GM12878 (cell line): ENCODE results near the gene TLR1. TPM values are rescaled to one million over a fixed set of nuclear protein-coding genes. Genes with fewer than 3 reads are reported as not detected.

Experiments
- BHLHE40 ChIP-seq, 2 experiments: fragments of 450-650 bp in 1 of 2; IDR thresholded peaks; 2 replicates each; pipeline ENCODE4 v1.6.1; 2011 to 2017; ENCODE audit warnings: low read depth in 2 of 2, borderline replicate concordance in 1 of 2, improper control_type of control experiment in 1 of 2, low read length in 1 of 2, mild to moderate bottlenecking in 1 of 2
- CBFB ChIP-seq: IDR thresholded peaks from 2 replicates; pipeline ENCODE4 v1.6.1; 2016; ENCODE audit warnings: antibody characterized with exemption, low read depth
- E2F8 ChIP-seq: fragments of 450-650 bp; IDR thresholded peaks from 2 replicates; pipeline ENCODE4 v1.6.1; 2018; ENCODE audit warnings: mild to moderate bottlenecking, low read depth, moderate library complexity; ENCODE audit not compliant: partially characterized antibody
- FOS ChIP-seq: IDR thresholded peaks from 3 replicates; pipeline ENCODE4 v1.6.1; 2011; ENCODE audit warnings: borderline replicate concordance; ENCODE audit not compliant: insufficient read length; ENCODE audit errors: extremely low read depth
- JUNB ChIP-seq: IDR thresholded peaks from 2 replicates; pipeline ENCODE4 v1.6.1; 2016; ENCODE audit warnings: antibody characterized with exemption, mild to moderate bottlenecking
- TCF3 ChIP-seq: IDR thresholded peaks from 2 replicates; pipeline ENCODE4 v1.6.1; 2012; ENCODE audit warnings: low read depth, mild to moderate bottlenecking, low read length, borderline replicate concordance; ENCODE audit not compliant: insufficient read depth
- polyA plus RNA-seq, 11 experiments: library from polyadenylated mRNA; depleted of rRNA in 4 of 11; unstranded in 6 of 11; stranded (reverse) in 5 of 11; fragments of >200 nt; fragmentation: Nextera tagmentation in 4 of 11; fragmentation: Illumina TruSeq in 1 of 11; extraction: Ambion mirVana in 4 of 11; extraction: Trizol in 1 of 11; gene quantifications; 1 replicate in 1 of 11; 2 replicates in 10 of 11; pipeline versions ENCODE4 v1.2.1 to v1.2.3, GENCODE V29; 2011 to 2016; ENCODE audit warnings: inconsistent platforms in 2 of 11, missing spikeins in 2 of 11, low read depth in 1 of 11
- total RNA-seq, 4 experiments: library from RNA; depleted of rRNA in 3 of 4; stranded (reverse); fragments of >200 nt in 3 of 4; fragmentation: Illumina TruSeq in 1 of 4; extraction: Trizol in 1 of 4; gene quantifications; 2 replicates each; pipeline versions ENCODE4 v1.2.1 to v1.2.3, GENCODE V29; 2013 to 2021
- TF ChIP-seq, protein P1 (sequence below): fragments of 450-650 bp; IDR thresholded peaks from 2 replicates; pipeline ENCODE4 v1.6.1; 2017; ENCODE audit warnings: low read depth, mild to moderate bottlenecking, moderate library complexity

The TLR1 gene
- total and polyA plus RNA-seq, 10 of the 15 experiments (the other 5 are each of a cell fraction or from before 2014, with no cell fraction given): 9.3 to 57.1 (median 20.4) TPM

DNA sequence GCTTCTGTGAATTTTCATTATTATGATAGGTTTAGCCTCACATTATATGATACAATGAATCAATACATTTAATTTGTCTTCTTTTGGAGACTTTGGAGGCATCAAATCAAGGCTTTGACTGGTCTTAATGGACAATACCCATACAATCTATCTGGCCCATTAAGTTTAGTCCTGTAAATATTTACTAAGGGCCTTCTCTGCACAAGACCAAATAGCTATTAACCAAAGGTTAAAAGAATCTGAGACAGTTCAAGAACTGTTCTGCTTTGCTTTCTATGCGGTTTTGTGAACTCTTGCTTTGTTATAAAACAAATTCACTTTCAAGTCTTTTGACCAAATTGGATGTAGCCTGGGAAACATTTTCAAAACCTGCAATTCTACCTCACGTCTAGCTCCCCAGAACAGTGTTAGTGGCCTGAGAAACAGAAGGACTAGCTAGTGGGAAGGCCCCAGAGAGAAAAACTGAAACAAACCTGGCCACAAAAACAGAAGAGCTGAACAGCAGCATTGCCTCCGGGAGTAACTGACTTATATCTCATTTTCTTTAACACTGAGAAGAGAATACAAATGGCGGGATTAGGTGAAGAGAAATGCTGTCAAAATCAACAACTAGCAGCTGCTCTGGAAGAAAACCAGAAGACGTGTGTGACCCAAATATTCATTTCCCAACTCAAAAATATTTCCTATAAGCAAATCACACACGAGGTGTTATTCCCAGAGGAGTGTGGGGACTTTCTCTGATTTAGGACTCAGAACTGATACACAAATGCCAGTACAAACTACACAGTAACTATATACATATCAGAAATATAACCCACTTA lies 548 bp downstream of the TLR1 start (continued):
- TF ChIP-seq E2F8: peak; percentile 59
- no peak for TF ChIP-seq FOS
- peak; percentile 57 for TF ChIP-seq CBFB
- 0 out of 2 replicates have a peak, but pooled peaks have one; percentile 17 for TF ChIP-seq TCF3
- TF ChIP-seq, protein P1, sequence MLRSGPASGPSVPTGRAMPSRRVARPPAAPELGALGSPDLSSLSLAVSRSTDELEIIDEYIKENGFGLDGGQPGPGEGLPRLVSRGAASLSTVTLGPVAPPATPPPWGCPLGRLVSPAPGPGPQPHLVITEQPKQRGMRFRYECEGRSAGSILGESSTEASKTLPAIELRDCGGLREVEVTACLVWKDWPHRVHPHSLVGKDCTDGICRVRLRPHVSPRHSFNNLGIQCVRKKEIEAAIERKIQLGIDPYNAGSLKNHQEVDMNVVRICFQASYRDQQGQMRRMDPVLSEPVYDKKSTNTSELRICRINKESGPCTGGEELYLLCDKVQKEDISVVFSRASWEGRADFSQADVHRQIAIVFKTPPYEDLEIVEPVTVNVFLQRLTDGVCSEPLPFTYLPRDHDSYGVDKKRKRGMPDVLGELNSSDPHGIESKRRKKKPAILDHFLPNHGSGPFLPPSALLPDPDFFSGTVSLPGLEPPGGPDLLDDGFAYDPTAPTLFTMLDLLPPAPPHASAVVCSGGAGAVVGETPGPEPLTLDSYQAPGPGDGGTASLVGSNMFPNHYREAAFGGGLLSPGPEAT: peak; percentile 87
- TF ChIP-seq BHLHE40 (IDR thresholded peaks at IDR 0.05; ENCODE audit: borderline replicate concordance in 1 of 2, low read depth in 2 of 2, low read length in 1 of 2): peak; percentile 55 to 65; a peak in 2 of 4 replicates
- TF ChIP-seq JUNB: peak; percentile 74
- TF ChIP-seq, all 136 proteins: peak for 59
